ENCODE results near the gene KRT10. TPM values are rescaled to one million over a fixed set of nuclear protein-coding genes. Genes with fewer than 3 reads are reported as not detected.

Gene KRT10
- total RNA-seq, 2 experiments from 2014 or later, result 32.2 to 37.1 TPM

GRCh38 chr17:40793832-40794231 is 28.6 kb downstream of the KRT10 start:
- Mint-ChIP-seq H3K4me1 (ENCODE audit: low read depth) (no peaks in the 10 kb centered on the region), H3K36me3 (ENCODE audit: low read depth) (no peaks in the 10 kb centered on the region), H3K4me3 (no peak overlapping the region), H3K27ac (no peak overlapping the region), H3K9me3 (no peaks in the 10 kb centered on the region), H3K27me3 (peaks cover 43% of the 10 kb centered on the region)
- ATAC-seq (ENCODE audit: poor library complexity), result no peak
- no peaks in the 10 kb centered on the region for H3K36me3 ChIP-seq (ENCODE audit: insufficient read depth, low read length)
- no peak overlapping the region for H3K4me3 ChIP-seq (ENCODE audit: low read length)
- H3K9me3 ChIP-seq (ENCODE audit: control insufficient read depth in 1 of 2, insufficient read depth in 1 of 2, low read length in 2 of 2), result peaks cover 0 to 4% of the 10 kb centered on the region in 2 experiments
- no peak for TF ChIP-seq CTCF (IDR thresholded peaks at IDR 0.05)
- H3K4me1 ChIP-seq (ENCODE audit: insufficient read depth, low read length), result no peaks in the 10 kb centered on the region
- peaks cover 12 to 32% of the 10 kb centered on the region in 2 experiments for H3K27me3 ChIP-seq (ENCODE audit: control insufficient read depth in 1 of 2, insufficient read depth in 2 of 2, low read length in 2 of 2)
- ChIA-PET POLR2A (no interaction called here), CTCF (no interaction called here)
- no peak overlapping the region for H3K27ac ChIP-seq (ENCODE audit: low read depth in 1 of 2, low read length in 2 of 2)
- DNase-seq, result no peak
- intact Hi-C loops (cut with DNase I, micrococcal nuclease), result no loop called here

- ChIA-PET POLR2A (no interaction called here), CTCF (no interaction called here)
- H3K36me3 Mint-ChIP-seq (ENCODE audit: low read depth), result no peaks in the 10 kb centered on the region
- Histone ChIP-seq H3K36me3 (ENCODE audit: insufficient read depth, low read length) (no peaks in the 10 kb centered on the region), H3K27ac (ENCODE audit: low read depth in 1 of 2, low read length in 2 of 2) (no peak overlapping the region), H3K27me3 (ENCODE audit: control insufficient read depth in 1 of 2, insufficient read depth in 2 of 2, low read length in 2 of 2) (peaks cover 9 to 17% of the 10 kb centered on the region in 2 experiments), H3K4me1 (ENCODE audit: insufficient read depth, low read length) (no peaks in the 10 kb centered on the region), H3K4me3 (ENCODE audit: low read length) (no peak overlapping the region), H3K9me3 (ENCODE audit: control insufficient read depth in 1 of 2, insufficient read depth in 1 of 2, low read length in 2 of 2) (peaks cover 0 to 2% of the 10 kb centered on the region in 2 experiments)
- no peaks in the 10 kb centered on the region for H3K4me1 Mint-ChIP-seq (ENCODE audit: low read depth)
- no peak overlapping the region for H3K27ac Mint-ChIP-seq
- ATAC-seq (ENCODE audit: poor library complexity), result no peak
- no peaks in the 10 kb centered on the region for H3K9me3 Mint-ChIP-seq
- peaks cover 39% of the 10 kb centered on the region for H3K27me3 Mint-ChIP-seq
- peak in 1 of 14 experiments; percentile 17 for DNase-seq
- TF ChIP-seq CTCF (IDR thresholded peaks at IDR 0.05), result no peak
- intact Hi-C loops (cut with DNase I, micrococcal nuclease), result loop anchor here in 1 of 2 experiments (2.0 kb wide), 1 partner anchor 171 kb away; no protein-coding TSS in a partner anchor
- no peak overlapping the region for H3K4me3 Mint-ChIP-seq
Observed at GRCh38 chr17:40791787-40792436, 30.5 kb downstream of the KRT10 start.

GRCh38 chr17:40791111-40791510 is 31.3 kb downstream of the KRT10 start:
- Mint-ChIP-seq H3K27me3 (peaks cover 32% of the 10 kb centered on the region), H3K27ac (no peak overlapping the region), H3K4me3 (no peak overlapping the region), H3K36me3 (ENCODE audit: low read depth) (no peaks in the 10 kb centered on the region), H3K9me3 (no peaks in the 10 kb centered on the region), H3K4me1 (ENCODE audit: low read depth) (no peaks in the 10 kb centered on the region)
- Histone ChIP-seq H3K27ac (ENCODE audit: low read depth in 1 of 2, low read length in 2 of 2) (no peak overlapping the region), H3K9me3 (ENCODE audit: control insufficient read depth in 1 of 2, insufficient read depth in 1 of 2, low read length in 2 of 2) (no peaks in the 10 kb centered on the region), H3K4me1 (ENCODE audit: insufficient read depth, low read length) (no peaks in the 10 kb centered on the region), H3K4me3 (ENCODE audit: low read length) (no peak overlapping the region), H3K36me3 (ENCODE audit: insufficient read depth, low read length) (no peaks in the 10 kb centered on the region), H3K27me3 (ENCODE audit: control insufficient read depth in 1 of 2, insufficient read depth in 2 of 2, low read length in 2 of 2) (peaks cover 1 to 10% of the 10 kb centered on the region in 2 experiments)
- ChIA-PET POLR2A (no interaction called here), CTCF (interaction anchor here (0.7 kb wide), 1 partner anchor 72 kb away, joined by 3 read pairs; no protein-coding TSS in a partner anchor)
- DNase-seq, result no peak
- ATAC-seq (ENCODE audit: poor library complexity), result no peak
- no peak for TF ChIP-seq CTCF (IDR thresholded peaks at IDR 0.05)
- intact Hi-C loops (cut with DNase I, micrococcal nuclease), result loop anchor here in 1 of 2 experiments (2.0 kb wide), 1 partner anchor 170 kb away; no protein-coding TSS in a partner anchor
